ENCODE results near the gene ADGRB2.

GRCh38 chr1:31805318-31805717 is 41.2 kb upstream of the ADGRB2 start:
- TF ChIP-seq EP300 (IDR thresholded peaks at IDR 0.05), result no peak
- no peak for TF ChIP-seq POLR2A (IDR thresholded peaks at IDR 0.05)
- TF ChIP-seq, protein P1, sequence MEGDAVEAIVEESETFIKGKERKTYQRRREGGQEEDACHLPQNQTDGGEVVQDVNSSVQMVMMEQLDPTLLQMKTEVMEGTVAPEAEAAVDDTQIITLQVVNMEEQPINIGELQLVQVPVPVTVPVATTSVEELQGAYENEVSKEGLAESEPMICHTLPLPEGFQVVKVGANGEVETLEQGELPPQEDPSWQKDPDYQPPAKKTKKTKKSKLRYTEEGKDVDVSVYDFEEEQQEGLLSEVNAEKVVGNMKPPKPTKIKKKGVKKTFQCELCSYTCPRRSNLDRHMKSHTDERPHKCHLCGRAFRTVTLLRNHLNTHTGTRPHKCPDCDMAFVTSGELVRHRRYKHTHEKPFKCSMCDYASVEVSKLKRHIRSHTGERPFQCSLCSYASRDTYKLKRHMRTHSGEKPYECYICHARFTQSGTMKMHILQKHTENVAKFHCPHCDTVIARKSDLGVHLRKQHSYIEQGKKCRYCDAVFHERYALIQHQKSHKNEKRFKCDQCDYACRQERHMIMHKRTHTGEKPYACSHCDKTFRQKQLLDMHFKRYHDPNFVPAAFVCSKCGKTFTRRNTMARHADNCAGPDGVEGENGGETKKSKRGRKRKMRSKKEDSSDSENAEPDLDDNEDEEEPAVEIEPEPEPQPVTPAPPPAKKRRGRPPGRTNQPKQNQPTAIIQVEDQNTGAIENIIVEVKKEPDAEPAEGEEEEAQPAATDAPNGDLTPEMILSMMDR (IDR thresholded peaks at IDR 0.05), result no peak
- TF ChIP-seq POLR2AphosphoS5 (IDR thresholded peaks at IDR 0.05), result no peak

Data from suprapubic skin (tissue), 4 donors.